Measurements from ENCODE around the gene ZW10. TPM values are rescaled to one million over a fixed set of nuclear protein-coding genes. Genes with fewer than 3 reads are reported as not detected.

ZW10 gene
- total RNA-seq, 4 donors from 2014 or later: 11.3 to 17.1 (median 15.2) TPM

DNA sequence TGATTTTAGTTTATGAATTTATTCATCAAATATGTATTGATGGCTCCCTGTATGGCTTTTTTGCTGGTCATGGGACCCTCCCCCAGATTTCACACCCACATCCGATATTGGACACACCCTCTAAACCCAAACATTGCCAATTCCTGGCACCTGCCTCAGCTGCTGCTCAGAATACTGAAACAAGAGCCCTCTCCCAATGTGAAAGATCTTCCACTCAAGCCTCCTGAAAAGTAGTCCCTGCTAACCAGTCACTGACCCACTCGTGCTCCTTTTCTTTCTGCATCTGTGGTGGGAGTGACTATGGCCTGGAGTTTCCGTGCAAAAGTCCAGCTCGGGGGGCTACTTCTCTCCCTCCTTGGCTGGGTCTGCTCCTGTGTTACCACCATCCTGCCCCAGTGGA is 6.0 kb upstream of the ZW10 start, which contains the start of gene CLDN25:
Gene CLDN25 (plus strand): TSS at position 301 of the 400 bp plus-strand sequence. CDS start 0 bp downstream, at position 301.
- no peaks in the 10 kb centered on the region for H3K27me3 ChIP-seq
- no peaks in the 10 kb centered on the region for H3K9me3 ChIP-seq
- no peak within 1 kb of the TSS for H3K4me3 ChIP-seq
- DNase-seq: no peak
- peaks cover 0 to 36% (median 8%) of the 10 kb centered on the region in 3 donors for H3K4me1 ChIP-seq
- H3K27ac ChIP-seq: peak within 1 kb of the TSS in 2 of 4 donors; percentile 74 to 79
- 63 to 85% methylated on average over 2 to 4 of the region's 4 CpGs for WGBS, 2 donors
- no peaks in the 10 kb centered on the region for H3K36me3 ChIP-seq
- intact Hi-C loops (cut with DNase I): no loop called here
- no peak for TF ChIP-seq POLR2A (IDR thresholded peaks at IDR 0.05)
- TF ChIP-seq, protein P1, sequence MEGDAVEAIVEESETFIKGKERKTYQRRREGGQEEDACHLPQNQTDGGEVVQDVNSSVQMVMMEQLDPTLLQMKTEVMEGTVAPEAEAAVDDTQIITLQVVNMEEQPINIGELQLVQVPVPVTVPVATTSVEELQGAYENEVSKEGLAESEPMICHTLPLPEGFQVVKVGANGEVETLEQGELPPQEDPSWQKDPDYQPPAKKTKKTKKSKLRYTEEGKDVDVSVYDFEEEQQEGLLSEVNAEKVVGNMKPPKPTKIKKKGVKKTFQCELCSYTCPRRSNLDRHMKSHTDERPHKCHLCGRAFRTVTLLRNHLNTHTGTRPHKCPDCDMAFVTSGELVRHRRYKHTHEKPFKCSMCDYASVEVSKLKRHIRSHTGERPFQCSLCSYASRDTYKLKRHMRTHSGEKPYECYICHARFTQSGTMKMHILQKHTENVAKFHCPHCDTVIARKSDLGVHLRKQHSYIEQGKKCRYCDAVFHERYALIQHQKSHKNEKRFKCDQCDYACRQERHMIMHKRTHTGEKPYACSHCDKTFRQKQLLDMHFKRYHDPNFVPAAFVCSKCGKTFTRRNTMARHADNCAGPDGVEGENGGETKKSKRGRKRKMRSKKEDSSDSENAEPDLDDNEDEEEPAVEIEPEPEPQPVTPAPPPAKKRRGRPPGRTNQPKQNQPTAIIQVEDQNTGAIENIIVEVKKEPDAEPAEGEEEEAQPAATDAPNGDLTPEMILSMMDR (IDR thresholded peaks at IDR 0.05): no peak

DNA sequence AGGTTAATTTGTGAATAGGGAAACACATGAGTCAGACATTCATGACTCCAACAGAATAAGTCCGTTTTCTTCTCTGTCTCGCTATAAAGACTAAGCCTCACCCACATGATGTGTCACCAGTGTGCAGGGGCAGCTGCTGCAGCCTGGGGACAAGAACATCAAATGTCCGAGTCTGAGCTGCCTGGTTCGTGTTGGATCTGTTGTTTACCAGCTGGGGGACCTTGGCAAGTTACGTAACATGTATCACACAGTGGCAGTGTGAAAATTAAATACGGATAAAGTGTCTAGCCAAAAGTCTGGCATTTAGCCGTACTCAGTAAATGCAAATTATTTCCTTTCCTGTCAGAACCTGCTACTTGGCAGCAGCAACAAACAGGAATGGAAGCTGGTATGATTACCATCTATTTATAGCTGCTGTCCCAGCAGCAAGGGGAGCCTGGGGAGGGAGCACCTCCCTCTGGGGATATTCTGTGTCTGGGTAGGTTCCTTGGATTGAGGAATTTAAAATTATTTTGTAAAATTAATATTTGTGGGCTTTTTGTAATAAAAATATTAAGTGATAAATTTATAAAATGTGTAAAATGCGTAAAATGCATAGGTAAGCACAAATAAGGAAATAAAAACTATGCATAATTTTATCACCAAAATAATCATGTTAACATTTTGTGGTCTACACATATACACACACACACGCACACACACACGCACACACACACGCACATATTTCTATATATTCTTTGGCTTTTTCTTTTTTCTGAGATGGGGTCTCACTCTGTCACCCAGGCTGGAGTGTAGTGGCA is 4.8 kb upstream of the ZW10 start:
- Histone ChIP-seq H3K4me1 (peaks cover 0 to 42% (median 8%) of the 10 kb centered on the region in 3 donors), H3K4me3 (peak overlapping the region in 3 of 4 donors; percentile 7 to 52 (median 24)), H3K36me3 (no peaks in the 10 kb centered on the region), H3K9me3 (no peaks in the 10 kb centered on the region), H3K27me3 (no peaks in the 10 kb centered on the region), H3K27ac (peak overlapping the region; percentile 66 to 79 (median 73))
- intact Hi-C loops (cut with DNase I): no loop called here
- no peak for DNase-seq
- WGBS, 2 donors: 15 to 29% methylated on average over 10 to 11 of the region's 11 CpGs
- no peak for TF ChIP-seq POLR2A (IDR thresholded peaks at IDR 0.05)
- TF ChIP-seq, protein P1 (IDR thresholded peaks at IDR 0.05): no peak

DNA sequence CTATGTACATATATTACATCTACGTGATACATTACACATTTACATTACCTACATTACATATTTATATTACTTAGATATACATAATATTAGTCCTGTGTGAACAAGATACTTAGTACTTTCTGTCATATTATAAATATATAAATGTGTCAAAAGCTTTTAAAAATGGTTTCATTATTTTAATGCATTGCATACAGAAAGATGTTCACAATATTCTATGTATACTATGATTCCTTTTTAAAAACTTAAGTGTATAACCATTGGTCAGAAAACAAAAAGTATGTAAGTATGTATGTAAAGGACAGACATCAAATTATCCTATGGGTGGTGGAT is 647 bp upstream of the ZW10 start:
- H3K4me1 ChIP-seq: peaks cover 0 to 46% (median 19%) of the 10 kb centered on the region in 3 donors
- 0 to 3% methylated on average over 1 of the region's 1 CpG for WGBS, 2 donors
- no peak for TF ChIP-seq POLR2A (IDR thresholded peaks at IDR 0.05)
- TF ChIP-seq, protein P1 (IDR thresholded peaks at IDR 0.05): no peak
- H3K27me3 ChIP-seq: no peaks in the 10 kb centered on the region
- H3K4me3 ChIP-seq: peak overlapping the region in 3 of 4 donors; percentile 64 to 90 (median 85)
- H3K27ac ChIP-seq: peak overlapping the region; percentile 81 to 92 (median 86)
- no peaks in the 10 kb centered on the region for H3K9me3 ChIP-seq
- no peak for DNase-seq
- H3K36me3 ChIP-seq: peaks cover 0 to 19% (median 0%) of the 10 kb centered on the region in 3 donors
- intact Hi-C loops (cut with DNase I): no loop called here

DNA sequence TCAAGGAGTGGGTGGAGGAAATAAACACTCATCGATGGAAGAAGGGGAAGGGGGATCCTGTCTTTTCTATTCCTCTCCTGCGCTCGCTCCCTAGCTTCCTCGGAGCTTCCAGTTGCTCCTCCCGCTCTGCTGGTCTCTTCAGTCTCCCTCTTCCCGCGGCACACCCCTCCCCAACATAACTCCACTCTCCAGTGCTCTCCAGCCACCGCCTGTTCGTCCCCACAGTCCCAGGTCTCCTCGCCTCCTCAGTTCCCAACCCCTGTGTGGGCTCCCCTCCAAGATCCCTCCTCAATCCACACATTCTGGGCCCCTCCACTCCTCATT is 438 bp downstream of the ZW10 start:
- no peaks in the 10 kb centered on the region for H3K27me3 ChIP-seq
- no peak for DNase-seq
- WGBS, 2 donors: 0 to 3% methylated on average over 10 of the region's 10 CpGs
- peak overlapping the region; percentile 81 to 92 (median 86) for H3K27ac ChIP-seq
- peak overlapping the region; percentile 64 to 90 (median 78) for H3K4me3 ChIP-seq
- TF ChIP-seq, protein P1 (IDR thresholded peaks at IDR 0.05): no peak
- no peak for TF ChIP-seq POLR2A (IDR thresholded peaks at IDR 0.05)
- peaks cover 0 to 36% (median 11%) of the 10 kb centered on the region in 3 donors for H3K4me1 ChIP-seq
- H3K36me3 ChIP-seq: peaks cover 0 to 30% (median 7%) of the 10 kb centered on the region in 3 donors
- no peaks in the 10 kb centered on the region for H3K9me3 ChIP-seq
- intact Hi-C loops (cut with DNase I): no loop called here

DNA sequence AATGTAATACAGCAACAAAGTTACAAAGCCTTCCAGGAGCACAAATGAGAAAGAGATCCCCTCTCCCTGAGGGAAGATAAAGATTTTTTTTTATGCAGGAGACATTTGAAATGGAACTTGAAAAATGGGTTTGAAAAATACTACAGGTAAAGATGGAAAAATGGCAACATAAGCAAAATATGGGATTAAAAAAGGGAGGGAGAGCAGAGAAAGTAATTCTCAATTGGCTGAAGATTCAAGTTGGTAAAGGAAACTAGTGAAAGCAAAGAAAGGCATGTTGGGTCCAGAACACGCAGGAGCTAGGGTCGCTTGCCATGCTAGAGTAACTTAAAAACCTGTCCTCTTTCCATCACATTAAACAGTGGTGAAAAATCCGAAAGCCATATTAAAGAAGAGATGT is 1.5 kb downstream of the ZW10 start:
- WGBS, 2 donors: 49 to 82% methylated on average over 3 of the region's 3 CpGs
- DNase-seq: no peak
- no peaks in the 10 kb centered on the region for H3K9me3 ChIP-seq
- H3K27me3 ChIP-seq: no peaks in the 10 kb centered on the region
- intact Hi-C loops (cut with DNase I): no loop called here
- H3K36me3 ChIP-seq: peaks cover 0 to 41% (median 11%) of the 10 kb centered on the region in 3 donors
- H3K27ac ChIP-seq: no peak overlapping the region
- peaks cover 0 to 26% (median 11%) of the 10 kb centered on the region in 3 donors for H3K4me1 ChIP-seq
- no peak overlapping the region for H3K4me3 ChIP-seq
- no peak for TF ChIP-seq POLR2A (IDR thresholded peaks at IDR 0.05)
- TF ChIP-seq, protein P1 (IDR thresholded peaks at IDR 0.05): no peak

All from esophagus squamous epithelium (tissue), 5 donors.